Right lung (tissue), 10 donors: ENCODE data around the gene PHF21B. TPM values are rescaled to one million over a fixed set of nuclear protein-coding genes. Genes with fewer than 3 reads are reported as not detected.
"Not testable (repeated sequence)": the region's sequence is repeated elsewhere in the genome, so short reads cannot be mapped to it uniquely, and the experiment has no call there.

ENCODE experiments used
- DNase-seq, 2 donors: peaks; one replicate each; pipeline ENCODE4 v3.0.0-alpha.2; 2013
- long read RNA-seq, 8 donors: transcript quantifications; one replicate each; lab custom pipeline, GENCODE V29; 2026
- polyA plus RNA-seq, 5 donors: library from polyadenylated mRNA; unstranded; fragments of 120-200 nt; gene quantifications; one replicate each; pipeline versions ENCODE4 v1.2.1 to v1.2.3, GENCODE V29; 2013; ENCODE audit warnings: inconsistent platforms in 1 of 5, low replicate concordance in 1 of 5; ENCODE audit not compliant: insufficient read length in 5 of 5, insufficient read depth in 1 of 5

Gene PHF21B
- polyA plus RNA-seq: 1 to 10 TPM in 2 of 5 donors, under 1 TPM in 3; 0.68 to 1.2 (median 0.86) TPM
- long read RNA-seq, donor 1: 0 reads
- long read RNA-seq, donor 2: 0 reads
- long read RNA-seq, donor 3: 0 reads
- long read RNA-seq, donor 4: 0 reads
- long read RNA-seq, donor 5: 0 reads
- long read RNA-seq, donor 6: 0 reads
- long read RNA-seq, donor 7, partial matches to known transcripts: 0 of 1 reads
- long read RNA-seq, donor 7, other reads (novel, unspliced or antisense): 0 of 1 reads
- long read RNA-seq, donor 8: 0 reads

DNA sequence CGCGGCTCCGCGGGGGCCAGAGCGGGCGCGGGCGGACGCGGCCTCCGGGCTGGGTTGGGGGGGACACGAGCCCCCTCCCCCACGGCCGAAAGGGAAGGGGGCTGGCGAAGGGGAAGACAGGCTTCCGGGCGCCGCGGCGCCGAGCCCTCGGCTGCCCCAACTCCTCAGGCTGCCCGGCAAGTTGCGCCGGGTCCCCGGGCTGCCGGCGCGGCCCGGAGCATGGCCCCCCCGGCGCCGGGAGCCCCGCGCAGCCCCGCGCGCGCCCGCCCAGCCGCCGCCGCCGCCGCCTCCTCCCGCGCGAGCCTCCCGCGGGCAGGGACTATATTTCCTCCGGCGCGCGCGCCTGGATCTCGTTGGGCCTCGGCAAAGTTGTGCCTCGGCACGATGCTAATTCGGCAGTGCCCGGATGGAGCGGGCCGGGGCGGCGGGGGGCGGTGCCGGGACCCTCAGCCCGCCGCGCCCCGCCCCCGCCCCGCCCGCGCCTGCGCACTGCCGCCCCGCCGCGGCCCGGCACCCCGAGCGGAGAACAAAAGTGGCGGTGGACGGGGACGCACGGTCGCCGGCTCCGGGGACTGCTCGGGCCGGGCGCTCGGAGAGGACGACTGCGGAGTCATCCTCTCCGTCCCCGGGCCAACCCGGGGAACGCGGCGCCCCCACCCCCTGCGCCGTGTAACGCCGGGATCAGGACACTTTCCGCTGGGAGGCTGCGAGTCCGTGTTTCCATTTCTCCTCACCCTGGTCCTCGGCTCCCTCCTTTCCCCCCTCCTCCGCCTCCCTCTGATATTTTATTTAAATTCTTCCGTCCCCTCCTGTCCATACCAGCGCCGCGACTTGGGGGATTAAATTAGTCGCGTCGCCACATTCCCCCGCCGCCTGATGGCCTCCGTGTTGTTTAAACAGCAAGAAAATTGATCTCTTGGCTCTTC lies at the start of gene PHF21B:
Gene PHF21B, minus strand, starts transcription at position 400 of the 926 bp plus-strand sequence. CDS start 456 bp downstream, outside the sequence.
- DNase-seq: peak; percentile 55 to 59

DNA sequence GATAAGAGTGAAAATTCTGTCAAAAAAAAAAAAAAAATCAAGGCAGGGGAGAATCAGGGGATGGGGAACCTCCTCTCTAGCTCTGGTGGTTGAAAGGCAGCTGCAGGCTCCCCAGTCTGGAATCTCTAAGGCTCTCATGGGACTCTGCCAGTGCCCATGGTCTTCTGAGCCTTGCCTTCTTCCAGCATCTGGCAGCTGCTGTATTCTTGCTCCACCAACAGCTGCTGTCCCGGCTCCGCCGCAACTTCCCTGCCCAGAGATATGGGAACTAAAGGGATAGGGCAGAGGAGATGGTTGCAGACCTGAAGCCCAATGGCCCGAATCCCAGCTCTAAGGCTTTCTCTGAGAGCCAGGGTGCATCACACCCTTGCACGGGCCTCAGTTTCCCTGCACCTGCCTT lies 49.5 kb upstream of the PHF21B start:
- no peak for DNase-seq

DNA sequence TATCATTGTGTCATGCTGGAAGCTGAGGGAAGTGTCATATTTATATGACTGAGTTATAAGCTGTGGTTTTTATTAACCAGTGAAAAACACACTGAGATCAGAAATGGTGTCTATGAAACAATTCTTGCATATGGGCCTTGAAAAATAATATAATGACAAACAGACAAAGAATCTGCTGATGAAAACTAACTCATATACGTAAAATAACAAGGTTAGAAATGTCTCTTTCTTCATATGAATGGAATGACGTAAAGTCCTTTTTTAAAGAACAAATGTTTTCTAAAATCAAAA lies 48.8 kb upstream of the PHF21B start:
- DNase-seq: no peak

DNA sequence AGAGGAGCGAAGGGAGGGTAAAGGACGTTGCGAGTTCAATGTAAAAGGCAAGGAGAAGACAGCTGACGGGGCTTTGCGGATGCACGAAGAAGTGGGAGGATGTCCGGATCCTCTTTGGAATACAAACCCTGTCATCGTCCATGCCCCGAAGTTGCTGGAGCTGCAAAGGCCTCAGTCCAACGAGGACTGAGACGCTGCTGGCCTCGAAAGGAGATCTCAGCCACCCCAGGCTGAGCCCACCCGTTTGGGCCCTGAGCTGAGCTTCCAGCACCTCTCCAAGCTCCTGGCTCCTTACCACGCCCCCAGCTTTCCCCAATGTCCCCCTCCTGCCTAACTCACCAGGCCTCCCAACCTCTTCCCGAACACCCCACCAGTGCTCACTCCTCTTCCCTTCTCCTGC lies 46.1 kb upstream of the PHF21B start:
- DNase-seq: no peak

DNA sequence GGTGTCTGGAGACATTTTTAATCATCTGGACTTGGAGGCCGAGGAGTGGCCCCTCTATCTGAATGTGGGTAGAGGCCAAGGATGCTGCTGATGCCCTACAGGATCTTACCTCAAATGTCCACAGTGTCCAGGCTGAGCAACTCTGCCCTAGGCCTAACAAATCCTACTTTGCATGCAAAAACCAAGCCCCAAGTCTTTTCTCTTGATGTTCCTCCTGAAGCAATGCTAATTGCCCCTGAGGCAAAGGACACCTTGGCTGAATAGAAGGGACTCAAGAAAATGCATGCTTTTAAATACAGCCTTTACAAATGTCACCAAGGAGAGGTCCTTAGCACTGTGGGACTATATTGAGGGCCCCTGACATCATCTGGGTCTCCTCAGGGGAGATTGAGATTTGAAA lies 43.8 kb upstream of the PHF21B start:
- DNase-seq: no peak

DNA sequence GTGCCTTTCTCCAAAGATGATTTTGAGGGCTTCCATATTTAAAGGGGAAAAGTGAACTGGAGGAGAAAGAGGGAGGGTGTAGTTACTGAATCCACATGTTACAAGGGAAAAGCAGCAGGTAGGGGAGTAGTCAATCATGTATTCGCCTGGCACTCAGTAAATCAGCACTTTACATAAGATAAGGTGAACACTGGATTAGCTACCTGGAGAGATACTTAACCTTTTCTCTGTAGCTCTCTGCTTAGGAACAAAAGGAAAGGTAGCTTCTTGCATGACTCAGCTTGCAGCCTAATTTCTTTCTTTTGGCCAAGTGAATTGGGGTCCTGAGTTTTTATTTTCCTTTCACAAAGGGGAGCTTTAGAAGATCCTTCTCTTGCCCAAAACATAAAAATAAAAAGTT lies 43.3 kb upstream of the PHF21B start:
- no peak for DNase-seq

DNA sequence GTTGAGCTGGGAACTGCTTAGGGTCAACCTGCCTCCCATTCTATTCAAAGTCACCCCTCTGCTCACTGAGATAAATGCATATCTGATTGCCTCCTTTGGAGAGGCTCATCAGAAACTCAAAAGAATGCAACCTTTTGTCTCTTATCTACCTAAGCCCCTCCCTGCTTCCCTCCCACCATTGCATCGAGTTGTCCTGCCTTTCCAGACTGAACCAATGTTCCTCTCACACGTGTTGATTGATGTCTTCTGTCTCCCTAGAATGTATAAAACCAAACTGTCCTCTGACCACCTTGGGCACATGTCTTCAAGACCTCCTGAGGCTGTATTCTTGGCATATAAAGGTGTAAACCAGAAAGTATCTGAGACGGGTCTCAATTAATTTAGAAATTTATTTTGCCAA lies 42.9 kb upstream of the PHF21B start:
- not testable (repeated sequence) for DNase-seq

DNA sequence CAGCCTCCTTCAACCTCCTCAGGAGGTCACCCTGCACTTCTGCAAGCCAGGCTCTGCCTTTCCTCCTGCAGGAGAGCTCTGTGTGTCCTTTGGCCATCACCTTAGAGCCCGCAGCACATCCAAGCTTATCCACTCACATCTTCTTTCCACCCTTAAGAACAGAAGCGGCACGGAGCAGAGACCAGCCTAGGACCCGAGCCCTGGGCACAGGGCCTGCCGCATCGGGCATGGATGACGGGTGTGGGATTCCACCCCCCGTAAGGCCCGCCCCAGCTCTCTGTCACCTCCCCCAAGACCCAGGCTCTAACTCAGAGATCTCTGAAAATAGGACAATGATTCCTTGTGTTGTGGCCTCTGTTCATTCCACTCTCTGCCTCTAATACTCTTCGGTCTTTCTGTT lies 42.1 kb upstream of the PHF21B start:
- DNase-seq: no peak

DNA sequence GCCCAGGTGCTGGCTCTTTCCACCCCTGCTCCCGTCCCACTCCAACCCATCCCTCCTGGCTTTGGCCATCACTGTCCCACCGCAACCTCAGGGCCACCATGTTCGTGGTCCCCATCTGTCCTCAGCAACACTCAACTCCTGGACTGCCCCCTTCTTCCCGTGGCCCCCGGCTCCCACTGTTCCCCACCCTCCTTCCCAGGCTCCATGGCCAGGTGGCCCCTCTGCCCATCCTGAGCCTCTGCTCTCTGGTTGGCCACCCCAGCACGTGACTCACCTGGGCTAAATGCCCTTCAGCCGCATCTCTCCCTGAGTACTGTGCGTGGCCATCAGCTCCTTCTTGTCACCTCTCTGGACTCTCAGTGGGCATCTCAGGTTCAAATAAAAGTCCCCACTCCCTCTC lies 41.6 kb upstream of the PHF21B start:
- DNase-seq: no peak

DNA sequence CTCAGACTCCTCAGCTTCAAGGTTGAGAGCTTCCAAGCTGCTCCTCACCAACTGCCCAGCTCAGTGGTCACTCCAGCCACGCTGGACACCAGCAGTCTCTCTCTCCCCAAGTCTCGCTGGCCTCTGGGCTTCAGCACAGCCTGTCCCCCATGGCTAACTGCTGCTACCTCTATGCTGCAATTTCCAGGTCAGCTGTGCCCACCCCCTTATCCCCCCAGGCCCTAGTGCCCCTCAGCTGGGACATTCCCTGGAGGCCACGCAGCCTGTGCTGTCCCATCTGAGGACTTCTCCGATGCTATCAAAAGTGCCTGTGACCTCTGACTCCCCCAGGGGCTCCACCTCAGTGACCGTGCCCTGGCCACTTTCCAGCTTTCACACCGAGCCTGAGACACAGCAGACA lies 37.5 kb upstream of the PHF21B start:
- DNase-seq: no peak

DNA sequence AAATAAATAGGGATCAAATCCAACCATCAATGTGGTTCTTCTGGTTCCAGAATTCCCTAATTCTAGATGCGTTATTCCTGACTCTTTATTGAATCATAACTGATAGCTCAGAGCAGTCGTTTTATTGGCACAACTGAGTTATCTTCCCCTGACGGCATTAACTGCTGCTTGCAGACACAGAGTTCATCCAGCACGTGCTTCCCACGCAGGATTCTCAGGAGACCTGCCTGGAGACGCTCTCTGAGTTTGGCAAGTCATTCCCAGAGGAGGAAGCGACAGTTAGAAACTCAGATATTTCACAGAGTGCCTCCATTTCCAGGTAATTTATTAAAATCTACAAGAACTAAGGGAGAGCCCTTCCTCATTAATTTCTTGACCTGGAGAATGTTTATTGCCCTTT lies 35.4 kb upstream of the PHF21B start:
- no peak for DNase-seq

DNA sequence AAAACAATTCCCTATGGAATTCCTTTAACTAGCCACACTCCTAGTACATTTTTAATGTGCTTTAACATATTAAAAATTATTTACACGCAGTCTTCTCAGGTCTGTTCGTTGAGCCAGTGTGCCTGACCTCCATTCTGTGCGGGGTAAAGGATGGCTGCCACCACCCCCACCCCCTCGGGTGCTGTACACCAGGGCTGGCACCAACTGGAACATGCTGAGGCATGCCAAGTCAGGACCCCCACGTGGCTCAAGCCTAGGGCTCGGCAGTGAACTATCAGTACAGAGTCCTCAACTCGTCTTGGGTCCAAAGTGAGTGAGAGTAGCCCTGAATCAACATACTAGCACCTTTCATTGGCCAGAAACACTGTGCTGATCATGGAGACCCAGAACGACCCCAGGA lies 32.5 kb upstream of the PHF21B start:
- no peak for DNase-seq

DNA sequence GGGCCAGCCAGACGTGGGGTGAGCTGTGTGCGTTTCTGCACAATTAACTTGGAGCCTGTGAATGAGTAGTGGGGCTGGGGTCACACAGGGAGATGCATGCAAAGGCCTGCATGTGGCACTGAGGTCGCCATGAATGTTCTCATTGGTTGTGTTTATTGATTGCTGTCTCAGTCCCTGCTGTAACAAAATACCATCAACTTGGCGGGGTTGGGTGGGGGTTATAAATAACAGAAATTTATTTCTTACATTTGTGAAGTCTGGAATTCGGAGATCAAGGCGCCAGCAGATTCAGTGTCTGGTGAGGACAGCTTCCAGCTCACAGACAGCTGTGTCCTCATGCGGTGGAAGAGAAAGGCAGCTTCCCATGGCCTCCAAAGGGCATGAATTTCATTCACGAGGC lies 29.3 kb upstream of the PHF21B start:
- no peak for DNase-seq

DNA sequence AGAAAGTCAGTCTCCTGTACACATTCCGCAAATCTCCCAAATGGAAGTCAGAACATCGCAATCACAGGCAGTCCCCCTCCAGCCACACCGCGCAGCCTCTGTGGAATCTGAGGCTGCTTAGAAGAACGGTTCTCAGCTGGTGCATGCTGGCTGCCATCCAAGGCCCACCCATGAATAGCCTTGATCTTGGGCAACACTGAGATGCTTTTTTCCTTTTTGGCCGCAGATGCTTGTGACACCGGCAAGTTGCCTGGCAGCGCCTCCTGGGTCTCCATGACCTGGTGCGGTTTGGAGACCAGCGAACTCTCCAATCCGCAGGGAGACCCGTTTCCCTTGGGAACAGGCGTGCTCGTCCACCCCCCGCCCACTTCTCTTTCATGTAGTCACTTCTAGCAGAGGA lies 26.3 kb upstream of the PHF21B start:
- peak; percentile 31 to 57 for DNase-seq

DNA sequence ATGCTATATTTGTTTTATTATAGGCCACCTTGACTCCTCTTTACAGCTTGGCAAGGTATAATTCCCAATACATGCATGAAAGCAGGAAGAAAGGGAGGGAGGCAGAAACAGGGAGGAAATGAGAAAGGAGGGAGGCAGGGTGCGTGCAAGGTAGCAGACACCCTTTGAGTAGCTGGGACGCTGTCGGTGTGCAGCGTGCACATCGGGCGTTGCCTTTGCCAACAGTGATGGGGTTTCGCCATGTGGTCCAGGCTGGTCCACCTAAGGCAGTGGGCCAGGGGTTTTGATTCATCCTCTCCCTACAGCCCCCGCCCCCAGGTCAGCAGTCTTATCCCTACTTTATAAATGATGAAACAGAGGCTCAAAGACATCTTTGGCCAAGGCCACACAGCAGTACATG lies 25.0 kb upstream of the PHF21B start:
- DNase-seq: no peak

DNA sequence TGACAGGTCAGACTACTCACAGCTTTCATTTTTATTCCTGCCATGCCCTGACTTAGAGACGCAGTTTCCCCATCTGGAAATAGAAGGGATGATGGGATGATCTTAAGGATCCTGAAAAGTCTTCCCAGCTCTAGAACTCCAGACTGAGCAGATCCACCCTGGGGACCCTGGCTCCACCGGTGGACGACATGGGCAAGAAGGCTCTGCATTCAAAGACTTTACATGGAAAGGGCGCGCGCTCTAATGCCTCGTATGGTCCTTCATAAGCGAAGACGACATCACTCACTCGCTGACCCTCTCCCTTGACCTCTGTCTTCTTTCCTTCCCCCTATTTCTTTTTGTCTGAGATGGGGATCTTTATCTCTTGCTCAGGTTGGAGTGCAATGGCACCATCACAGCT lies 24.4 kb upstream of the PHF21B start:
- no peak for DNase-seq

DNA sequence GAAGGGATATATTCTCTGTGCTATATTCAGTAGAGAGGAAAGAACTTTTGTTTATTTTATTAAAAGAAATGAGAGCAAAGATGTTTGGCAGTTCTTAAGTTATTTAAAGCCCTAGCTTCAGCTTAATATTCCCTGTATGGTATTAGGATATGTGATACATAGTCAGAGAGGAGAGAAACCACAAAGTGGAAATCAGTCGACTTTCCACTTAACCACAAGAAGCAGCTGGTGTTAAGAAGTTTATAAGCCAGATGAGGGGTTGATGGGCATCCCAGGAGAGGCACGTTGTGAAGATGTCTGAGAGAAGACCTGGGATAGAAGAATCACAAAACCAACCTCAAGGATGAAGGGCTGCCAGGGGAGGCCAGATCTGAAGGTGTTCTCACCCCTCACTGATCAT lies 23.3 kb upstream of the PHF21B start:
- no peak for DNase-seq

DNA sequence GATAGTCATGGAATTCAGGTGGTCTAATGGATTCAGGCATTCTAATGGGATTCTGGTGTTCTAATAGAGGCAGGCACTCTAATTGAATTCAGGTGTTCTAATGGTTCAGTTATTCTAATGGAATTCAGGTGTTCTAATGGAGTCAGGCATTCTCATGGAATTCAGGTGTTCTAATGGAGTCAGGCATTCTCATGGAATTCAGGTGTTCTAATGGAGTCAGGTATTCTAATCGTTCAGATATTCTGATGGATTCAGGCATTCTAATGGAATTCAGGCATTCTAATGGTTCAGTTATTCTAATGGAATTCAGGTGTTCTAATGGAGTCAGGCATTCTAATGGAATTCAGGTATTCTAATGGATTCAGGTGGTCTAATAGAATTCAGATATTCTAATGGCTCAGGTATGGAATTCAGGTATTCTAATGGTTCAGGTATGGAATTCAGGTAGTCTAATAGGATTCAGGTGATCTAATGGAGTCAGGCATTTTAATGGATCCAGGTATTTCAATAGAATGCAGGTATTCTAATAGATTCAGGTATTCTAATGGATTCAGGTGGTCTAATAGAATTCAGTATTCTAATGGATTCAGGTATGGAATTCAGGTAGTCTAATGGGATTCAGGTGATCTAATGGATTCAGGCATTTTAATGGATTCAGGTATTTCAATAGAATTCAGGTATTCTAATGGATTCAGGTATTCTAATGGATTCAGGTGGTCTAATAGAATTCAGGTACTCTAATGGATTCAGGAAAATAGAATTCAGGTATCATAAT lies 22.0 kb upstream of the PHF21B start:
- no peak for DNase-seq

DNA sequence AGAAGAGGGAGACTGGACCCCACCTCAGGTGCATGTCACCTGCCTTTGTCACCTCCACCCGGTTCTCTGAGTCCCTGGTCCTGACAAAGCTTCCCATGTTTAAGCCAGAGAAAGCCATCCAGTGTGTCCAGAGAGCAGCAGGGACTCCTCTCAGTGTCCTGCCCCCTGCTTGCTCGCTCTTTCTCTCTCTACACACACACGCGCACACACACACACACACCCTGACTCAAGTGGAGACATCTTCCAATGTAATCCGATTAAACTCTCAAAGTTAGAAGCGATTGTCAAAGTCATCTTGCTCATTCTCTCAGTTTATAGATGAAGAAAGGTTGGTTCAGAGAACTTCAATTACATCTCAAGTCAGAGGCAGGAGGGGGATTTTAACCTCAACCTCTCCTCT lies 19.7 kb upstream of the PHF21B start:
- DNase-seq: no peak

DNA sequence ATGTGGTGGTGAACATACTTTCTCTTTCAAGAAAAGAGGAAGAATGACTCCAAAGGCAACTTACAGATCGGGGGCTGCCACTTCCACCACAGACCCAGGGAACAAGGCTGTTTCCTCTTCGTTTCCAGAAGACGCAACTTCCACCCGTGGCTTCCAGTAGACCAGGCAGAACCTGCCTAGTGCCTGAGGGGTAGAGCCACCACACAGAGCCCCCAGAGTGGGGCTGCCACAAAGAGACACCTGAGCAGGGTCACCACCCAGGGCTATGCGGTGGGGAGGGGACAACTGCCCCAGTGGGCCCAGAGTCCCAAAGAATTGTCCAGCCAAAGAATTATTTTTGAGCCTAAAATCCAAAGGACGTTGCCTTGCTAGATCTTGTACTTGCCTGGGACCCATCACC lies 16.7 kb upstream of the PHF21B start:
- DNase-seq: no peak

DNA sequence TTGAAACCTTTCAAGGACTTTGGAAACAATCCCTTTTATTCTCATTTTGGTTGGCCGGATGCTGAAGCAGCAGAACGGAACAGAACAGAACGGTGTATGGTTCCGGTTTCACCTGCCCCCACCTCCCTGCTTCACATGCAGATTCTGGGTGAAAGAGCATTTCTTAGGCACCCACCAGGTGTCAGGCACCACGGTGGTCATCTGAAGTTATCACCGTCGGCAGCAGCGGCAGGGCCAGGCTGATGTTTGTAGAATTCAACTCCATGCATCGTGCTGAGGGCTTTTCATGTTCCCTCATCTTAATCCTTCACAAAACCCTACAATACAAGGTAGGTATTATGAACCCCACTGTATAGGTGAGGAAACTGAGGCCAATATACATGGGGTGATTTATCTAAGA lies 13.6 kb upstream of the PHF21B start:
- no peak for DNase-seq

DNA sequence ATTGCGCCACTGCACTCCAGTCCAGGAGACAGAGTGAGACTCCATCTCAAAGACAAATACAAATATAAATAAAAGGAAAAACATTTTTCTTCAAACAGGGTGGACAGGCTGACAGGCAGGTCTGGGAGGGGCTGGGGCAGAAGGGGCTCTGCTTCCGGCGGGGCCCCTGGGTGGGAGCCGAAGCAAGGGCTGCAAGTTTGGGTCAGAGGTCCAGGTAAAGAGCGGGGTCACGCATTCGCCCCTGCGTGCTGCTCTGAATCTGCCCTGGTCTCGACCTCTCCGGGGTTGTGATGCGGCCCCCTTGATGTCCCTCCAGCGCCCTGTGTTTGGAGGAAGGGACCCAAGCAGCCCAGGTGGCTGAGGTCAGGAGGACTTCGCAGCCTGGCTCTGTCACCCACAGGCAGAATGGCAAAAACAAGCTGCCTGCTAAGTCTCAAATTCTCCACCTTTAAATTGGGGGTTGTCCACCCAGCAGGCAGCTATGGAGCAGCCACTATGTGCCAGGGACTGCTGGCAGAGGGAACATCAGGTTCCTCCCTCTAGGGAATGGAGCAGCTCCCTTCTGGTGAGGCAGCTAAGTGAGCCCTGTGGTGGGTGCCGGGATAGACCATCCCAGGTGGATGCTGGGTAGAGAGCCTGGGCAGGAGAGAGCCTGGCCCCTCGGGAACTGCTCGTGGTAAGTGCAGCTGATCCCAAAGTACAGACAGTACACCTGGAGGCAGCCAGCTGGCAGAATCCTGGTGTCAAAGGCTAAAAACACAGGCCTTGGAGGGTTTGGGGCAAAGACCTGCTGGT lies 10.3 kb upstream of the PHF21B start:
- DNase-seq: no peak
